HG03025 (cell line): ENCODE data around the gene KRTAP12-1.
"Not testable (repeated sequence)": the region's sequence is repeated elsewhere in the genome, so short reads cannot be mapped to it uniquely, and the experiment has no call there.

Experiments used
- ATAC-seq: cut with Tn5 transposase; IDR thresholded peaks from one replicate; pipeline ENCODE4 v1.9.1; 2021; ENCODE audit warnings: mild to moderate bottlenecking, moderate library complexity; ENCODE audit not compliant: unreplicated experiment, low FRiP score

KRTAP12-1 gene

DNA sequence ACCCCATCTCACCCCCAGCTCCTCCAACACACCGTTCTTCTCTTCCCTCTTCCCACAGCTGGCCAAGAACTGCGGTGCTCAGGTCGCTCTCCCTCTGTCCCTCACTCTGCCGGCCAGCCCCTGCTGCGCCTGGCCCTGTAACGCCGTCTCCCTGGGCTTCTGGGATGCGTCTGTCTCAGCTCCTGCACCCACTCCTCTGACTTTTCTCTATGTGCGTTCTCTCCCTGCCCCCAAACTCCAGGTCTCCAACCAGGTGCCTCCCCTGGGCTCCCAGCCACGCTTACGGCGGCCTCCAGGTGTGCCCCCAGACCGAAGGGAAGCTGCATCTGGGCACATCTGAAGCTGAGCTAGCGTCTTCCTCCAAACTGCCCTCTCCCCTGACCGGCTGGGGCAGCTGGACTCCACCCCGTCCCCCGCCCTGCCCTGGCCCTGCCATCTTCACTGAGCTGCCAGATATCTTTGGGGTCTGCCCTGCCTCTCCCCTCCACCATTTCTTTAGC, 17.6 kb upstream of the KRTAP12-1 start:
- no peak for ATAC-seq

DNA sequence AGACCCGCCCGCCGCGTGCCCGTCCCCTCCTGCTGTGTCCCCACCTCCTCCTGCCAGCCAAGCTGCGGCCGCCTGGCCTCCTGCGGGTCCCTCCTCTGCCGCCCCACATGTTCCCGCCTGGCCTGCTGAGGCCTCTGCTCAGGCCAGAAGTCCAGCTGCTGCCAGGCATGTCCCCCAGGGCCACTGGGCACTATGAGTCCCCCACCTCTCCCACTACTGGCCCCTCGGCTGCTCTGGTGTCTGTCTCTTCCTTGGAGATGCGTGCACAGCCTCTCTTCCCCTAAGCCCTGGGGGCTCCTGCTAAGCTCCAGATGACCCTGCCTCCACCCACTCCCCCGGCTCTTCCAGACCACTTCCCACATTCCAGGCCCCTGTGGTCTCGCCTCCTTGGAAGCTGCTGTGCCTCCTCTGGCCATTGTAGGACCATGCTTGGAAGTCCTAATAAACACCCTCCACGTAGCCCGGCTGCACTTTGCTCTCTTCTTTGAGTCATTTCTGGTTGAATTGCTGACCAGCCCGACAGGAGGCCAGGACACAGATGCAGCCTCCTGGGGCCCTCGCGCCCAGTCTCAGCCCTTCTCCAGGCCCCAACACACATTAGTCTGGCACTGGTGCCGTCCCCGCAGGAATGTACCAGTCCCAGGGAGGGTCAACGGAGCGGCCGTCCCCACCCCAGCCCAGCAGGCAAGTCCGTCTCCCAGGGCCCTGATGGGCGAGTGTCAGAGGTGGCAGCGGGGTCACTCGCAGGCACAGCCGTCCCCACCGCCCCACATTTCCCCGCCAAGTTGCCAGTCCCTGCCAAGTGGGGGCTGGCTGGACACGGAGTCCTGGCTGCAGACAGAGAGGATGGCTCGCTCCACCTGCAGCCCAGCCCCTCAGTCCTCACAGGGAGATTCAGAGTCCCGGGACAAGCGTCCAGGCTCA, 16.1 kb upstream of the KRTAP12-1 start:
- no peak for ATAC-seq

DNA sequence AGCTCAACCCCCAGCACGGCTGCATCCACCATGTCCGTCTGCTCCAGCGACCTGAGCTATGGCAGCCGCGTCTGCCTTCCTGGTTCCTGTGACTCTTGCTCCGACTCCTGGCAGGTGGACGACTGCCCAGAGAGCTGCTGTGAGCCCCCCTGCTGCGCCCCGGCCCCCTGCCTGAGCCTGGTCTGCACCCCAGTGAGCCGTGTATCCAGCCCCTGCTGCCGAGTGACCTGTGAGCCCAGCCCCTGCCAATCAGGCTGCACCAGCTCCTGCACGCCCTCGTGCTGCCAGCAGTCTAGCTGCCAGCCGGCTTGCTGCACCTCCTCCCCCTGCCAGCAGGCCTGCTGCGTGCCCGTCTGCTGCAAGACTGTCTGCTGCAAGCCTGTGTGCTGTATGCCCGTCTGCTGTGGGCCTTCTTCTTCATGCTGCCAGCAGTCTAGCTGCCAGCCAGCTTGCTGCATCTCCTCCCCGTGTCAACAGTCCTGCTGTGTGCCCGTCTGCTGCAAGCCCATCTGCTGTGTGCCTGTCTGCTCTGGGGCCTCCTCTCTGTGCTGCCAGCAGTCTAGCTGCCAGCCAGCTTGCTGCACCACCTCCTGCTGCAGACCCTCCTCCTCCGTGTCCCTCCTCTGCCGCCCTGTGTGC, 15.3 kb upstream of the KRTAP12-1 start, which contains the start of gene KRTAP10-12:
Gene KRTAP10-12, plus strand, starts transcription at position 1 of the 639 bp plus-strand sequence. Its CDS starts 30 bp downstream, at position 31.
- ATAC-seq, result not testable (repeated sequence)

DNA sequence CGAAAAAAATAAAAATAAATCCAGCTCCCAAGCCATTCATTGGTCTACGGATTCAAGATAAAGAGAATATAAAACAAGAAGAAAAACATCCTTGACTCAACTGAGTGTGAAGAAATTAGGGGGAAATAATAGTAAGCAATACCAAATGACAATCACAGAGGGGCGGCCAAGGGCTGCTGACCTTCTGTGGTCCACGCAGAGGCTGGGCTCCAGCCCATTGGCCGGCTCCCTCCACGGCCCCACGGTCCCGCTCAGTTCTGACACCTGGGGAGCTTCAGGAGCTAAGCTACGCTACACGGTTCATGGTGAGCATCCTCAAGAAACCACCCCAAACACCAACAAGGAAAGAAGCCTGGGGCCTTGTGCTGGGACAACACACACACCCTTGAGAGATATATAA, 14.6 kb upstream of the KRTAP12-1 start:
- no peak for ATAC-seq

DNA sequence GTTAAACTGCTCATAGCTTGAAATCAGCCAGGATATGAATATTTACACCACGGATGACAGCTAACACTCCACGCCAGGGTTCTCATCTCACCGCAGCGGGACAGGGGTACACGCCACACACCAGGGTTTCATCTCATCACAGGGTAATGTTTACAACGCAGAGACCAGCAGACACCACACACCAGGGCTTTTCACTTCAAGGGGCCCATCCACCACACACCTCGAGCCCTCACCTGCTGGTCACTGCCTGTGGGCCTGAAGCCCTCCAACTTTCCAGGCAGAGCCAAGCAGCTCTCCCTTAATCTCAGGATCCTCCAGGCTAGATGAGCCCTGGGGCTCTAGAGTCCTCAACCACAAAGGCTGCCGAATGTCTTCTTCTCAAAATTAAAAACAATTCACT, 13.7 kb upstream of the KRTAP12-1 start:
- no peak for ATAC-seq

DNA sequence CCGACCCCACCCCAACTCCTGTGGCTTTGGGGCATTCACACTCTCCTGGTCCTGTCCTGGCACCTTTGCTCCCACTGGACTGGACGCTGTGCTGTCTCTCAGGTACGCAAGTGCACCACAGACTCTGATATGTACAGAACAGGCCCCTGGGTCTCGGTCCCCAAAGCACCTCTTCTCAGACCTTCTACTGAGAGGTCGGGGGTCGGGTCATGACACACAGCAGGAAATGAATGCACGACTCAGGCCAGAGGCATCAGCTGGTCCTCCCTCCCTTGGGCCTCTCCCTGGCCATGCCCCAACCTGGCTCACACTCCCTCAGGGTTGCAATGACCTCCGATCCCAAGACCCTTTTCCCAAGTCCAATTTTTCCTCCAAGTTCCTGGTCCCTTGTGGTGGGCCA, 13.2 kb upstream of the KRTAP12-1 start:
- ATAC-seq, result no peak

DNA sequence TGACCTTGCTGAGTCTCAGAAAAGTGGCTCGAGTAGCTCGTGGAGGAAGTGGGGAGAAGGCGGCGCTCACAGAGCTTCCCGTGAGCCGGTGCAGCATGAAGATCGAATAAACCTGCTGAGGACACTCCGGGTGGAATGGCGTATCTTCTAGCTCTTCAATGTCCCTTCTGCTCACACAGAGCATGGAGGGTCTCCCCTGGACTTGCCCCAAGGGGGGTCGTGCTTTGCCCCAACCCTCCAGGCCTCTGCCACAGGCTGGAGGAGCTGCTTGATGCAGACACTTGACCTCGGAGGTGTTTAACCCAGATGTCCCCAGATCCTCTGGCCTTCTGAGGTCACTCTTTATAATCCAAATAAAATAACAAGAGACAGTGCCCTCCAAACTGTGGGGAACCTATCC, 12.8 kb upstream of the KRTAP12-1 start:
- ATAC-seq, result no peak

DNA sequence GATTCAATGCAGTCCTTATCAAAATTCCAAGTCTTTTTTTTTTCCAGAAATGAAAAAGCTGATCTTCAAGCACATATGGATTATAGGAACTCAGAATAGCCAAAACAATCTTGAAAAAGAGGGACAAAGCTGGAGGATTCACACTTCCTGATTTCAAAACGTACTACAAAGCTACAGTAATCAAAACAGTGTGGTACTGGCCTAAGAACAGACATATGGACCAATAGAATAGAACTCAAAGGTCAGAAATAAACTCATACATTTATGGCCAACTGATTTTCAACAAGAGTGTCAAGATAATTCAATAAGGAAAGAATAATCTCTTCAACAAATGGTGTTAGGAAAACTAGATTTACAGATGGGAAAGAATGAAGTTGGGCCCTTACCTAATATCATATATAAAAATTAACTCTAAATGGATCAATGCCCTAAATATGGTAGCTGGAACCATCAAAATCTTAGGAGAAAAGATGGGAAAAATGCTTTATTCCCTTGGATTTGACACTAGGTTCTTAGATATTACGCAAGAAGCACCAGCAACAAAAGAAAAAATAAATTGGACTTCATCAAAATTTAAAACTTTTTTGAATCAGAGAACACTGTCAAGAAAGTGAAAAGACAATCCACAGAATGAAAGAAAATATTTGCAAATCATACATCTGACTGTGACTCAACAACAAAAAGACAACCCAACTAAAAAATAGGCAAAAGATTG, 11.0 kb upstream of the KRTAP12-1 start:
- ATAC-seq, result no peak

DNA sequence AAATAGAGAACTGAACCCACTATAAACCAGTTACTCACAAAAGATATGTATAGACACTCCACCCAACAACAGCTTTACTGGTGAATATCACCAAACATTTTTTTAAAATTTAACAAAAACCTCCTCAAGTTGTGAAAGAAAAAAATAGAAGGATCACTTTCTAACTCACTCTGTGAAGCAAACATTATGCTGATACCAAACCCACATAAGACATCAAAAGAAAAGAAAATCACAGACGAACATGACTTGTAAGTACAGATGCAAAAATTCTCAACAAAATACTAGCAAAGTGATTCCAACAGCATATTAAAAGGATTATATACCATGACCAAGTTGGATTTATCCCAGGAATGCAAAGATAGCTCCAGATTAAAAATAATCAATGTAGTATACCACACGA, 9.7 kb upstream of the KRTAP12-1 start:
- ATAC-seq, result no peak

DNA sequence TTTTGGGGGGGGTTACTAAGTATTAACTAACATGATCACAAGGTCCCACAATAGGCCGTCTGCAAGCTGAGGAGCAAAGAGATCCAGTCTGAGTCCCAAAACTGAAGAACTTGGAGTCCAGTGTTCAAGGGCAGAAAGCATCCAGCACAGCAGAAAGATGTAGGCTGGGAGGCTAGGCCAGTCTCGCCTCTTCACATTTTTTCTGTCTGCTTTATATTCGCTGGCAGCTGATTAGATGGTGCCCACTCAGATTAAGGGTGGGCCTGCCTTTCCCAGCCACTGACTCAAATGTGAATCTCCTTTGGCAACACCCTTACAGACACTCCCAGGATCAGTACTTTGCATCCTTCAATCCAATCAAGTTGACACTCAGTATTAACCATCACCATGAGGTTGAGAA, 7.8 kb upstream of the KRTAP12-1 start:
- ATAC-seq, result not testable (repeated sequence)

DNA sequence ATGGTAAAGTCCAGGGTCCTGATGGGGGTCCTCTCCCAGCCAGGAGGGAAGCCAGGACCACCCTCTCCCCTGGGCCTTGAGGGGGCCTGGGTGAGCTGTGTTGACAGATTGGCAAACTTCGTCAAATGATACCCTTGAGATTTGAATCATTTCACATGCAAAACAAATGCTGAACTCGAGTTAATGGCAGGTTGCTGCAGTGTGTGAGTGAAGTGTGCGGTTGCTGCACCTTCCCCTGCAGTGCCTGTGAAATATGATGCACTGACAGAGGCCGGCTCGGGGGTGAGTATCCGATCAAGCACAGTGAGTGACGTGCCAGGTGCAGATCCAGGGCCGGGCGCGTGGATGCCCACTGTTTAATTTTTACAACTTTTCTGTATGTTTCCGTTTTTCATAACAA, 5.7 kb upstream of the KRTAP12-1 start:
- no peak for ATAC-seq

DNA sequence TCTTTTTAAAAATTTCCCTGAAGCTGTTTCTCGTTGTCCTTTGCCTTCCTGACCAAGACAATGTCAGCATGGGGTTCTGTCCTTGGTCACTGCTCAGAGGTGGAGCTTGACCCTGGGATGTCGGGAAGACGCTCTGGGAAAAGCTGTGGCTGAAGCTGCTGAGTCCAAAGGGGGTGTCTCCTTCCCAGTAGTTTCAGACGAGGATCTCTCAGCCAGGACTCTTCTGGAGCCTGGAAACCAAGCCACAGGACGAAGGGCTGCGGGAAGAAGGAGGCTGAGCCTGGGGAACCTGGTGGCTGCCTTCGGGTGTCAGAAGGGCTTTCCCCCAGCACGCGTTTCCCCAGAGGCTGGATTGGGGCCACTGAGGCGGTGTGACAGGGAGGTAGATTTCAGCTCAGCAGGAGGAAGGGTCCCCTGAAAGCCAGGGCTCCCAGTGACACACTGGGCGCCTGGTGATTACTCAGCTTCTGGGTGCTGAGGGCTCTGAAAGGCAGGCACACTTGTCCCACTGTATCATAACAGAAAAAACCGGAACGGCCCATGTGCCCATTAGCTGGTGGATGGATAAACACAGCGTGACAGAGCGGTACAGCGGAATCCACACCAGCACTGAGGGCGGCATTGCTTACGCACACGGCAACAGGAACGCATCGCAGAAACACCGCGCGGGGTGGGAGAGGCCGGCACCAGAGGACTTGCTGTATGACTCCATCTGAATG, 5.0 kb upstream of the KRTAP12-1 start:
- ATAC-seq, result no peak

DNA sequence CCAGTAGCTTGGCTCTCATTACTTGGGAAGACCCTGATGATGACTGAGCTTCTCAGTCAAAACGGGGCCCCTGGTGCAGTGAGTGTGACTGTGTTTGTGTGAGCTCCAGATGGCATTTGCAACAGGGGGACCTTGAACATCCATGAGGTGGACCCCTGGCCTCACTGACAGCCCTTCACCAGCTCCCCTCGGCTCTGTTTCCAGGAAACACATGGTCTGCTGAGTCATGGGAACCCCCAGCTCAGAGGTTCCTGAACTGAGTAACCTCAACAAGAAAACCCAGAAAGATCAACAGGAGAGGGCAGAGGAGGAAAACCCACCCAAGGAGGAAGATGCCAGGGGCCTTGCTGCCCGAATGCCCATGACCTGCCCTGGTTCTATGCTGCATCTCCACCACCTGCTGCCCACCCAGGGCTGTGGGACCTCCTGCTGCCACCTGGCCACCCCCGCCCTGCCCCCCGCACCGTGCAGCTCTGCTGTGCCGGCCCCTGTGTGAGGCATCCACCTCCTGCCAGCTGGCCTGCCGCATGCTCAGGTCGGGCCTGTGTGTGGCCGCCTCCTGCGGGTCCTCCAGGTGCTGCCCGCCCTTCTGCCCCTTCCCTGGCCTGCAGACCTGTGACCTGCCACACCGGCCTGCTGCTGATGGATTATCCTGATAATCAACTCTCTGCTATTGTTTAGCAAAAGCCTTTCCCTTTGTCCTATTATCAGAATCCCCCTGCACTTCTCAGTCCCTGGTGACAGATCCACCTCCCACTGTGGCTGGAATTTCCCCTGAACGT, 4.2 kb upstream of the KRTAP12-1 start:
- ATAC-seq, result no peak

DNA sequence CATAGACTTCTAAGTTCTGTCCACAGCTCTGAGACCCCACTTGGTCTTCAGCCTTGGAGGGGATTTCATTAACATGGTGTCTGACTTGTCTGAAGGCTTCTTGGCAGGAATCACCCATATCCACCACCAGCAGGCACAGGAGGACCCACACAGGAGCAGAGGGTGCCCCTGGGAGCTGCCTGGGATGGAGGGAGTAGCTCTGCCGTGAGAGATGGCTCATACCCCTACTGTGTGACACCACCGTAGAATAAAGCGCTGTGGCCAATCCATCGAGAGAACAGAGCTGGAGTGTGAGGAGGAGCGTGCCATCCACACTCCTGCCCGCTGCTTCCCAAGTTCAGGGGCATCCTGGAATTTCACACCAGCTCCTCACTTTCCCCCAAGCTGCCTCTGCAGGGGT, 3.1 kb upstream of the KRTAP12-1 start:
- ATAC-seq, result not testable (repeated sequence)

DNA sequence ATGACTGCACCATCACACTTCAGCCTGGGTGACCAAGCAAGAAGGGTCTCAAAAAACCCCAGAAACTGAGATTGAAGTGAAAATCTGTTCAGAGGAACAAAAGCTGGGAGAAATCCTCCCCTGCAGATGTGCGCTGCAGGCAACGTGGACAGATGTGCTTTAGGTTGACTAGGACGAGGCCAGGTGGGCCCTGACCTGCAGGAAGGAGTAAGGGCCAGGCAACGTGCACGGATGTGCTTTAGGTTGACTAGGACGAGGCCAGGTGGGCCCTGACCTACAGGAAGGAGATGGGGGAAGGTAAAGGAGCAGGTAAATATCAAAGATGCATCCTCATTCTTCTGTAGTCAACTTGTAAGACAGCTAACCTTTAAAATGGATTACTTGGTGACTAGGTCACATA, 2.5 kb upstream of the KRTAP12-1 start:
- ATAC-seq, result no peak

DNA sequence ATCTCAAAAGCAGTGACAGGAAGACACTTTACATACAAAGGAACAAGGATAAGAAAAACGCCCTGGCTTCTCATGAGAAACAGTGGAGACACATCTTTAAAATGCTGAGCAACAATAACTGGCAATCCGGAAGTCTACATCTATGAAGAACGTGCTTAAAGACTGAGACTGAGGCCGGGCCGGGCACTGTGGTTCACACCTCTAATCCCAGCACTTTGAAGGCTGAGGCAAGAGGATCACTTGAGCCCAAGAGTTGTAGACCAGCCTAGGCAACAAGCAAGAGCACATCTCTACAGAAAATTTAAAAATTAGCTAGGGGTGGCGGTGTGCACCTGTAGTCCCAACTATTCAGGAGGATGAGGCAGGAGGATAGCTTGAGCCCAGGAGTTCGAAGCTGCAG, 2.1 kb upstream of the KRTAP12-1 start:
- ATAC-seq, result no peak

DNA sequence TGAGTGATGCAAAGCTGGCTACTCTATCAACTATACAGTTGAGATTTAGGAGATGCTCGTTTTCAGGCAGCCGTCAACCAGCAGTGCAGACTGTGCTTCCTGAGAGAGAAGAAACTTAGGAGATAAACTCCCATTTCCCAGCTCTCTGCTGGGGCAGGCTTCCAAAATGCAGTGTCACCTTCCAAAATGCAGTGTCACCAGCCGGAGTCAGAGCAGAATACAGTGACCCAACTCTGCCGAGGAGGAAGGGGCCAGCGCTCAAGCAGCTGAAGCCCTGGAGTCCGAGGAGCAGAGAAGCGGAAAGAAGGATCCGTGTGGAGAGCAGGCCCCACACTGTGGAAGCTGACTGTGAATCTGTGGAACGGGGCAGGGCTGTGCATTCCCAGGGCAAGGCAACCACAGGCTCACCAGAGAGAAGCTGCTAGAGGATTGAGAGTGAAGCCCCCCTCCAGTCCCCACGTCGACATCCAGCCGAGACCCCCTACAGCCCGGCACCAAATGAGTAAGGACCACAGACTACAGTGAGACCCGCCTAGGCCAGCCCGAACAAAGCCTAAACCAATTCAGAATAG, 703 bp upstream of the KRTAP12-1 start:
- ATAC-seq, result no peak

DNA sequence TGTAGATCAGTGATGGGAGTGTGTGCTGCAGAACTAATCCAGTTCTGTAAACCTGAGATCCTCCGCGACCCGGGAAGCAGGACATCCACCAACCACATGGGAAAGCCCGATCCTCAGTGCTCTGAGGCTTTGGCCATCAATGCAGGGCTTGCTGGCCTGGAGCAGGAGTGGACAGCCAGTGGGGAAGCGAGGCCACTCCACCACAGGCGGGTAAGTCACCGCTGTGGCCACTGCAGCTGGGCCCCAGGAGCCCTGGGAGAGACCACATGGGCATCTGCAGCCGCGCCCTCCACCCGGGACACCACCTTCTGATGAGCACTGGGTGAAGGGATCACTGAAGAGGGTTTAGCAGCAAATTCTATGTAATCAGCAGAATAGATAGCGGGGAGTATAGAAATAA, 811 bp downstream of the KRTAP12-1 start:
- ATAC-seq, result no peak

DNA sequence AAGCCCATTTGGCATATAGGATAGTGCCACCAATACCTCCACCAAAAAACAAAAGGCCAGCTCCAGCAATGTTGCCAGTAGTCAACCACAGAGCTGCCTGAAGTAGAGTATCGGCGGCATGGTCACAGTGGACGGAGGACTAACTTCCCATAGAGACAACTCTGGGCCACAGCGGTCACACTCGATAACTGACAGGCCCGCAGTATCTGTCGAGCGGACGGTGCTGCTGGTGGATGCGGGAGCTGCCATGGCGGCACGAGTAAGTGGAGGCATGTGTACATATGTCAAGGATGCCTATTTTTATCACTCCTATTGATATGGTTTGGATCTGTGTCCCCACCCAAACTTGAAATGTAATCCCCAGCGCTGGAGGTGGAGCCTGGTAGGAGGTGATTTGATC, 4.1 kb downstream of the KRTAP12-1 start:
- ATAC-seq, result no peak
